GM12801 (cell line): ENCODE data around the gene PCED1B.

ENCODE experiments used
- TF ChIP-seq, protein P1 (sequence below): IDR thresholded peaks from one replicate; pipeline ENCODE4 v1.5.1; 2011; ENCODE audit warnings: control low read depth; ENCODE audit not compliant: insufficient read length; ENCODE audit errors: extremely low read depth

PCED1B gene

DNA sequence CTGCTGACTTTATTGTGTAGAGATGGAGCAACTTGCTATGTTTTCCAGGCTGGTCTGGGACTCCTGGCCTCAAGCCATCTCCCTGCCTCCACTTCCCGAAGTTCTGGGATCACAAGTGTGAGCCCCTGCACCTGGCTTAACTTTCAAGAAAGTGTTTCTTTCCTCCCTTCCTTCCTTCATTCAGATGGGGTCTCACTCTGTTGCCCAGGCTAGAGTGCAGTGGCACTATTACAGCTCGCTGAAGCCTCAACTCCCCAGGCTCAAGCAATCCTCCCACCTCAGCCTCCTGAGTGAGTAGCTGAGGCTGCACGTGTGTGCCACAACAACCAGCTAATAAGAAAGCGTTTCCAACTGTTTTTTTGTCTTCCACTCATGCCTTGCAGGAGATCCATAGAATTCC lies 186.0 kb downstream of the PCED1B start:
- TF ChIP-seq, protein P1, sequence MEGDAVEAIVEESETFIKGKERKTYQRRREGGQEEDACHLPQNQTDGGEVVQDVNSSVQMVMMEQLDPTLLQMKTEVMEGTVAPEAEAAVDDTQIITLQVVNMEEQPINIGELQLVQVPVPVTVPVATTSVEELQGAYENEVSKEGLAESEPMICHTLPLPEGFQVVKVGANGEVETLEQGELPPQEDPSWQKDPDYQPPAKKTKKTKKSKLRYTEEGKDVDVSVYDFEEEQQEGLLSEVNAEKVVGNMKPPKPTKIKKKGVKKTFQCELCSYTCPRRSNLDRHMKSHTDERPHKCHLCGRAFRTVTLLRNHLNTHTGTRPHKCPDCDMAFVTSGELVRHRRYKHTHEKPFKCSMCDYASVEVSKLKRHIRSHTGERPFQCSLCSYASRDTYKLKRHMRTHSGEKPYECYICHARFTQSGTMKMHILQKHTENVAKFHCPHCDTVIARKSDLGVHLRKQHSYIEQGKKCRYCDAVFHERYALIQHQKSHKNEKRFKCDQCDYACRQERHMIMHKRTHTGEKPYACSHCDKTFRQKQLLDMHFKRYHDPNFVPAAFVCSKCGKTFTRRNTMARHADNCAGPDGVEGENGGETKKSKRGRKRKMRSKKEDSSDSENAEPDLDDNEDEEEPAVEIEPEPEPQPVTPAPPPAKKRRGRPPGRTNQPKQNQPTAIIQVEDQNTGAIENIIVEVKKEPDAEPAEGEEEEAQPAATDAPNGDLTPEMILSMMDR = no peak

DNA sequence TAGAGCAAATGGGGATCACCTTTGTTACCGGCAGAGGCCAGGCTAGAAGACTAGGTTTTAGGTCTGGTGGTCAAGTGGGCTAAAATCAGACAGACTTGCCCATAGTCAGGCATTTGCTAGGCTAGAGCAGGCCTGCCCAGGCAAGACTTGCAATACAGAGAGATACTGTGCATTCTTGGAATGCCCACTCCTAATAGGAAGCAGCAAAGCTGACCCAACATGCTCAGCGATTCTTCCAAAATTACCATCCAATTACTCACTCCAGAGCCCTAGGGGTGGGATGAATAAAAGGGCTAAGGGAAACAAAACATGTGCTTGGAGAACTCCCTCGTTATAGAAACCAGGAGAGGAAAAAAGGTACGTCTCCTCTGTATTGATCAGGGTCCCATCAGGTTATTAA lies 188.2 kb downstream of the PCED1B start:
- TF ChIP-seq, protein P1 = no peak

DNA sequence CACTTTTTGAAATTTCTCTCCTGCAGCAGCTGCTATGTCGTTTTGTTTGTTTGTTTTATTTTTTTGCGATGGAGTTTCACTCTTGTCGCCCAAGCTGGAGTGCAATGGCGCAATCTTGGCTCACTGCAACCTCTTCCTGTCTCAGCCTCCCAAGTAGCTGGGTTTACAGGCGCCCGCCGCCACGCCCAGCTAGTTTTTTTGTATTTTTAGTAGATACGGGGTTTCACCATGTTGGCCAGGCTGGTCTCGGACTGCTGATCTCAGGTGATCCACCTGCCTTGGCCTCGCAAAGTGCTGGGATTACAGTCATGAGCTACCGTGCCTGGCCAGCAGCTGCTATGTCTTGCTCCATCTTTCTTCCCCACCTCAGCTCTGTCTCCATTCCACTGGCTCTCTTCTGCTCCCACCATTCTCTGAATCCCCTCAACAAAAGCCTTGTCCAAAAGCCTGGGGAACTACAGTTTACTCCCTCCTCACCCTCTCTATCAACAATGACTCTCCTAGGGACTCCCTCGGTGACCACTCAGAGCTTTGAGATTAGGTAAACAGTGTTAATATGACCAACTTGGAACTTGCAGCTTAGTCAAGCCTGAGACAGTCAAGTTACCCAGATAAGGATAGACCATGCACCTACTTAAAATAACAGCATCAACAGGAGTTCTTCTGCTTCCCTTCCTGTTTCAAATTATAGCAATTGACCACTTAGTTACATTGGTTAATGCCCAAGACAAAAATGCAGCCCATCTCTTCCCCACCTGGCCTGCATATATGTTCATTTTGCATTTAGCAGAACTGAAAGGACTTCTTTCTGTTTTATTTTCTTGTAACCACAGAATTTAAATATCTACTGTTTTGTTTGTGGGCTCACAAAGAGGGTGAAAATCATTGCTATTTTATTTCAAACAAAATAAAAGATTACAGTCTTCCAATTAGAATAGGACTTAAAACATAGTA lies 189.4 kb downstream of the PCED1B start:
- TF ChIP-seq, protein P1 = no peak

DNA sequence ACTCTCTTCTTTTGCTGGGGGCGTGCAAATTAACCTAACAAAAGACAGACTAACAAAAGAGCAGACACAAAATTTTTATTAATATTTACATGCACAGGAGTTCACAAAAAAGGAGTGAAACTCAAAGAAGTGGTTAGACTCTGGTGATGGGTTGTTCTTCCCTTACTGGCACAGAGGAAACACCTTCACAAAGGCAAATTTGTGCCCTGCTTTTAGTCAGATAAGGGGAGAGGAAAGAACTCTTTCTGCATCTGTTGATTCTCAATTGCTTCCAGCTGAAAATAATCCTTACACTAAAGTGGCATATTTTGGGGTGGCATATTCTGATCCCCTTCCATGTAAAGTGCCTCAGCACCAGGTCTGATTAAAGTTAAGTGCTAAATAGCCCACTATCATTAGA lies 190.5 kb downstream of the PCED1B start:
- TF ChIP-seq, protein P1 = no peak

DNA sequence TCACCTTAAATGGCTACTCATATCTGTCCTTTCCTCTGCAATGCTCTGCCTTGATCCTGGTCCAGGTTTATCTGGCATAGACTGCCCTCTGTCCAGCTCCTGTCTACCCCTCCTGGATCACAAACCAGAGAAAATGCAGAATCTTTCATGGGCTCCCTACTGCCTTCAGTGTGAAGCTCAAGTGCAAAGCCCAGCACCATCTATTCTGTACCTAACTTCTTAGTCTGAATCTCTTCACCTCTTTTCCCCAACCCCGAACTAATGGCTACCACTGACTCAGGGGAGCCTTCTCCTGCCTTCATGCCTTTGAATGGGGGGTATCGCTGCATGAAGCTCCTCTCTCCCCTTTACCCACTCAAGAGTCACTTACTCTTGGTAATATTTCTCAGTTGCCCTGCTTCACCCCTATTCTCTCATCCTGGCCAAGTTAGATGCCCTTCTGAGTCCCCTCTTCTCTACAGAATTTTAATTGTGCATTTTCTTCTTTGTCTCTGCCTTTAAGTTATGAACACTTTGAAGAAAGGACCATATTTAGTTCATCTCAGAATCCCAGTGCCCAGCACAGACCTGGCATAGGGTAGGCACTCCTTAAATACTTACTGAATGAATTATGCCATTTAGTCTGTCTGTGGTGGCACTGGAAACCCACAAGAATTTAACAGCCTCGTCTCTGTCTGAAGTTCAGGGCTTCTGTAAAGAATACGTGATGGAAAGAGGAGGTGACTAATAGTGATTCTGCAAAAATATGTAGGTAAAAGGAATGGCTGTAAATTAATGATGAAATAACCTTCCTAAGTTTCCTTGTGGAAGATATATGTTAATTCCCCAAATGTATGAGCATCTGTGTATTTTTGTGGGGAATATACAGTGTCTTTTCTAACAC lies 191.6 kb downstream of the PCED1B start:
- TF ChIP-seq, protein P1 = no peak

DNA sequence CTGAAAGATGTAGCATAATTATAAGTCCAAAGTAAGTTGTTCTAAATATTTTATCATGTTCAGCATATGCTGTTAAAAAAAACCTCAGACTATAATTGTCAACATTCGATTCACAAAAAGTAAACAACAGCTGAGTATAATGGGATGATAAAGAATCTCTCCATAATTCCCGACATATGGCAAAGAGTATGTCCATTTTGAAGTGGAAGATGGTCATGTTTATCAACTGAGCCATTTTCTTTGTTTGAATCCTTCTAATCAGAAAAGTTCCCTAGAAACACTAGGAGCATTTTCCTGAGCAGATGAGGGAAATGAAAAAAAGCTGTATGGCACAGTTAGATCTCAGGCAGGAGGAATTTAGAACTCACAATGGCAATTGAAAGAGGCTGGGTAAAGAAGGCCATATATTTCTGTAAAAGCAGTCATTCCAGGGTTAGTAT lies 192.4 kb downstream of the PCED1B start:
- TF ChIP-seq, protein P1 = no peak
